SK-N-SH treated with all-trans-retinoic acid at 6 μM for 48 hours (cell line): Measurements from ENCODE around the gene PDHB.

Experiments used
- ARNTL ChIP-seq: fragments of 450-650 bp; formaldehyde crosslinking; IDR thresholded peaks from 2 replicates; pipeline ENCODE4 v1.5.0; 2020; ENCODE audit warnings: low read depth, mild to moderate bottlenecking, moderate library complexity, borderline replicate concordance
- ESRRG ChIP-seq: fragments of 250-450 bp; sonication (Bioruptor Pico); IDR thresholded peaks from 2 replicates; pipeline ENCODE4 v1.6.1; 2021; ENCODE audit warnings: mild to moderate bottlenecking
- PATZ1 ChIP-seq: fragments of 250-450 bp; sonication (Bioruptor Pico); IDR thresholded peaks from 2 replicates; pipeline ENCODE4 v1.8.0; 2020; ENCODE audit warnings: mild to moderate bottlenecking, moderate library complexity, borderline replicate concordance
- SNAI2 ChIP-seq: fragments of 250-450 bp; sonication (Bioruptor Pico); IDR thresholded peaks from 2 replicates; pipeline ENCODE4 v1.5.0; 2020; ENCODE audit warnings: mild to moderate bottlenecking, moderate library complexity
- ZC3H10 ChIP-seq: fragments of 250-450 bp; sonication (Bioruptor Pico); IDR thresholded peaks from 2 replicates; pipeline ENCODE4 v1.5.1; 2021; ENCODE audit warnings: mild to moderate bottlenecking, moderate library complexity
- ZFP30 ChIP-seq: fragments of 450-650 bp; formaldehyde crosslinking; IDR thresholded peaks from 2 replicates; pipeline ENCODE4 v1.5.0; 2022; ENCODE audit warnings: mild to moderate bottlenecking, moderate library complexity

- TF ChIP-seq PATZ1 (CRISPR knock-in tag) (no peak), ZFP30 (no peak), ZC3H10 (CRISPR knock-in tag) (no peak), SNAI2 (CRISPR knock-in tag) (no peak), ARNTL (CRISPR knock-in tag) (no peak), ESRRG (no peak)
These were observed 30.0 kb downstream of the PDHB start for GRCh38 chr3:58403513-58404109.
